Caco-2 (cell line): Measurements from ENCODE around the gene CCDC144A. TPM values are rescaled to one million over a fixed set of nuclear protein-coding genes. Genes with fewer than 3 reads are reported as not detected.
"Not testable (repeated sequence)": the region's sequence is repeated elsewhere in the genome, so short reads cannot be mapped to it uniquely, and the experiment has no call there.

ENCODE experiments used
- BruUV-seq: library from RNA; stranded (reverse); fragments of 400-500 nt; replicated peaks from 2 replicates; lab custom pipeline; 2021; lab: Mats Ljungman, UMichigan
- CTCF ChIA-PET: fragments of 300-600 bp; sonication (Branson Sonifier 250); formaldehyde crosslinking; loops from one replicate; lab custom pipeline; 2022; ENCODE audit warnings: antibody characterized with exemption; lab: Charles Lee
- POLR2A ChIA-PET: fragments of 300-600 bp; sonication (Branson Sonifier 250); formaldehyde crosslinking; loops from one replicate; lab custom pipeline; 2022; ENCODE audit warnings: antibody characterized with exemption; lab: Charles Lee
- DNase-seq, 2 experiments: peaks; one replicate each; pipeline versions ENCODE4 v3.0.0 to v3.0.0-alpha.2; 2020 to 2022
- H3K27me3 ChIP-seq: replicated peaks from 2 replicates; pipeline ENCODE4 v1.6.0; 2011; ENCODE audit warnings: low read length; ENCODE audit not compliant: control insufficient read depth, insufficient read depth
- H3K36me3 ChIP-seq: 2 replicates; pipeline ENCODE4 v1.5.1; 2011; ENCODE audit warnings: low read length; ENCODE audit not compliant: control insufficient read depth, insufficient read depth
- H3K4me1 ChIP-seq: fragments of 250-450 bp; sonication (Bioruptor Pico); 2 replicates; pipeline ENCODE4 v1.5.1; 2020; ENCODE audit warnings: mild to moderate bottlenecking
- H3K4me3 ChIP-seq: 2 replicates; pipeline ENCODE4 v1.5.1; 2011; ENCODE audit warnings: low read depth, mild to moderate bottlenecking, control low read depth, low read length
- H3K9me3 ChIP-seq: fragments of 250-450 bp; sonication (Bioruptor Pico); 2 replicates; pipeline ENCODE4 v1.5.1; 2020; ENCODE audit warnings: mild to moderate bottlenecking, moderate library complexity
- H3K27ac Mint-ChIP-seq: one replicate; pipeline ENCODE4 v1.8.0; 2022; ENCODE audit warnings: mixed read lengths; ENCODE audit not compliant: unreplicated experiment
- H3K27me3 Mint-ChIP-seq: one replicate; pipeline ENCODE4 v1.8.0; 2022; ENCODE audit warnings: mixed read lengths; ENCODE audit not compliant: insufficient read depth, unreplicated experiment
- H3K36me3 Mint-ChIP-seq: one replicate; pipeline ENCODE4 v1.8.0; 2022; ENCODE audit warnings: mild to moderate bottlenecking, mixed read lengths; ENCODE audit not compliant: insufficient read depth, unreplicated experiment
- H3K4me1 Mint-ChIP-seq: one replicate; pipeline ENCODE4 v1.8.0; 2022; ENCODE audit warnings: low read depth, mixed read lengths; ENCODE audit not compliant: unreplicated experiment
- H3K4me3 Mint-ChIP-seq: one replicate; pipeline ENCODE4 v1.8.0; 2022; ENCODE audit warnings: mild to moderate bottlenecking, moderate library complexity, mixed read lengths; ENCODE audit not compliant: unreplicated experiment
- H3K9me3 Mint-ChIP-seq: one replicate; pipeline ENCODE4 v1.8.0; 2022; ENCODE audit warnings: mixed read lengths; ENCODE audit not compliant: unreplicated experiment
- intact Hi-C: fragments of 100-400 bp; cut with micrococcal nuclease; formaldehyde crosslinking; loops from one replicate; pipeline ENCODE4 v1.10.0; 2022; ENCODE audit not compliant: unreplicated experiment
- total RNA-seq: library from RNA; stranded (reverse); gene quantifications from 2 replicates; pipeline ENCODE4 v1.2.3, GENCODE V29; 2022
- TF ChIP-seq, protein P1 (sequence below), 2 experiments: fragments of 200-600 bp in 1 of 2; IDR thresholded peaks; 1 replicate in 1 of 2; 2 replicates in 1 of 2; pipeline versions ENCODE4 v1.5.1 to v1.8.0; 2011 to 2022; ENCODE audit warnings: antibody characterized with exemption in 1 of 2, control low read depth in 1 of 2, inconsistent platforms in 1 of 2, low read depth in 1 of 2, low read length in 1 of 2, mild to moderate bottlenecking in 1 of 2, moderate library complexity in 1 of 2; ENCODE audit not compliant: insufficient read depth in 1 of 2, severe bottlenecking in 1 of 2, unreplicated experiment in 1 of 2

Gene CCDC144A
- total RNA-seq, 1 experiment from 2014 or later, result 17.0 TPM

DNA sequence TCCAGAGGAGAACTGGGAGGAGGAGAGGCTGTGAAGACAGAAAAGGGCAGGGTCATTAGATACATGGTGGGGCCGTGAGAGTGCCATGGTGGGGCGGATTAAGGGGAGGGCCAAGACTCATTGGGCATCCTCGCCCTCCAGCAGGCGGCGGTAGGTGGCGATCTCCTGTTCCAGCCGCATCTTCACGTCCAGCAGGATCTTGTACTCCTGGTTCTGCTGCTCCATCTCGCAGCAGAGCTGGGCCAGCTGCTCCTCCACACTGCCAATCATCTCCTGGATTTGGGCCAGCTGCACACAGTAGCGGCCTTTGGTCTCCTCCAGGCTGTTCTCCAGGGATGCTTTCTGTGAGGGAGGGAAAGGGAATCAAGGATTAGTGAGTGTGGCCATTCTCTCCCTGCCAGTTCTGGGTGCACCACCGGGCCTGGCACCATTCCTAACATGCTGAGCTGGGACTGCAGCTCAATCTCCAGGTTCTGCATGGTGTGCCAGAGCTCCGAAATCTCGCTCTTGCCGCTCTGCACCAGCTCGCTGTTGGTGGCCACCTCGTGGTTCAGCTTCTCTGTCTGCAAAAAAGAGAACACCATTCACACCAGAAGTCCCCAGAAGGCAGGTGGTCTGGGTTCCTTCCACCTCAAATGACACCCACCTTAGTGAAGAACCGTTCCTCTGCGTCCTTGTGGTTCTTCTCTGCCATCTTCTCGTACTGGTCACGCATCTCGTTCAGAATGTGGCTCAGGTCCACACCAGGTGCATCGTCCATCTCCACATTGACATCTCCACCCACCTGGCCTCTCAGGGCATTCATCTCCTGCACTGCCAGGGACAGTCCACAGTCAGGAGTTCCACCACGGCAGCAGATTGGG, 129.0 kb downstream of the CCDC144A start:
- H3K9me3 ChIP-seq, result no peaks in the 10 kb centered on the region
- H3K36me3 ChIP-seq, result no peaks in the 10 kb centered on the region
- Mint-ChIP-seq H3K4me1 (no peaks in the 10 kb centered on the region), H3K27ac (no peak overlapping the region), H3K27me3 (peaks cover 16% of the 10 kb centered on the region), H3K9me3 (peaks cover 9% of the 10 kb centered on the region), H3K4me3 (no peak overlapping the region), H3K36me3 (no peaks in the 10 kb centered on the region)
- TF ChIP-seq, protein P1, sequence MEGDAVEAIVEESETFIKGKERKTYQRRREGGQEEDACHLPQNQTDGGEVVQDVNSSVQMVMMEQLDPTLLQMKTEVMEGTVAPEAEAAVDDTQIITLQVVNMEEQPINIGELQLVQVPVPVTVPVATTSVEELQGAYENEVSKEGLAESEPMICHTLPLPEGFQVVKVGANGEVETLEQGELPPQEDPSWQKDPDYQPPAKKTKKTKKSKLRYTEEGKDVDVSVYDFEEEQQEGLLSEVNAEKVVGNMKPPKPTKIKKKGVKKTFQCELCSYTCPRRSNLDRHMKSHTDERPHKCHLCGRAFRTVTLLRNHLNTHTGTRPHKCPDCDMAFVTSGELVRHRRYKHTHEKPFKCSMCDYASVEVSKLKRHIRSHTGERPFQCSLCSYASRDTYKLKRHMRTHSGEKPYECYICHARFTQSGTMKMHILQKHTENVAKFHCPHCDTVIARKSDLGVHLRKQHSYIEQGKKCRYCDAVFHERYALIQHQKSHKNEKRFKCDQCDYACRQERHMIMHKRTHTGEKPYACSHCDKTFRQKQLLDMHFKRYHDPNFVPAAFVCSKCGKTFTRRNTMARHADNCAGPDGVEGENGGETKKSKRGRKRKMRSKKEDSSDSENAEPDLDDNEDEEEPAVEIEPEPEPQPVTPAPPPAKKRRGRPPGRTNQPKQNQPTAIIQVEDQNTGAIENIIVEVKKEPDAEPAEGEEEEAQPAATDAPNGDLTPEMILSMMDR (IDR thresholded peaks at IDR 0.05; ENCODE audit: insufficient read depth in 1 of 2, low read depth in 1 of 2, low read length in 1 of 2, severe bottlenecking in 1 of 2, unreplicated experiment in 1 of 2), result no peak
- intact Hi-C loops, result no loop called here
- POLR2A ChIA-PET, result no interaction called here
- H3K4me1 ChIP-seq, result no peaks in the 10 kb centered on the region
- no TSS peak for BruUV-seq
- no peaks in the 10 kb centered on the region for H3K27me3 ChIP-seq
- H3K4me3 ChIP-seq, result no peak overlapping the region
- DNase-seq, result no peak
- CTCF ChIA-PET, result no interaction called here

DNA sequence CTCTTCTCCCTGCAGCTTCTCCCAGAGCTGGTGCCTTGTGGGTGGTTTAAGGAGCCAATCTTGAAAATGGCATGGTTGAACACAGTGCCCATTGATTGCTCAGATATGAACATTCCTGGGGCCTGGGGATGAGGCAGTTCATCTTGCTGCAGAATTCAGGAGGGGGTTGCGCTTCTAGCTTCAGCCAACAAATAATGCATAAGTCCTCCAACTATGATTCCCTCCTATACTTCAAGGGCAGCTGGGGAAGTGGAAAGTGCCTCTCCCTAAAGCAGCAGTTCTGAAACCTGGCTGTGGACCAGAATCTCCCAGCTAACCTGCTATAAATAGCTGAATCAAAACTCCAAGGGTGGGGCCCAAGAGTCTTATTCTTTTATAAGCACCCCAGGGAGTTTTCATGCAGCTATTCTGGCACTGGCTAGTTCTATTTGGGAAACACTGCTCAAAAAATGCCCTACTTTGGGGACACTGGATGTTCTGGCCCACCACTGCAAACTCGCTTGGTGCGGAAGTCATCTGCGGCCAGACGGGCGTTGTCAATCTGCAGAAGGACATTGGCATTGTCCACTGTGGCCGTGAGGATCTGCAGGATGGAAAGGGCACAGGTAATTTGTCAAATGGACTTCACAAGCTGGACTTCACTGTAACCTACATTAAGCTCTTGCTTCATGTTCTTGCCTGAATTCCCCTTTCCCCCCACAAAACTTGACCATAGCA, 130.3 kb downstream of the CCDC144A start:
- H3K27ac Mint-ChIP-seq, result no peak overlapping the region
- TF ChIP-seq, protein P1 (IDR thresholded peaks at IDR 0.05; ENCODE audit: insufficient read depth in 1 of 2, low read depth in 1 of 2, low read length in 1 of 2, severe bottlenecking in 1 of 2, unreplicated experiment in 1 of 2), result no peak
- H3K36me3 Mint-ChIP-seq, result no peaks in the 10 kb centered on the region

DNA sequence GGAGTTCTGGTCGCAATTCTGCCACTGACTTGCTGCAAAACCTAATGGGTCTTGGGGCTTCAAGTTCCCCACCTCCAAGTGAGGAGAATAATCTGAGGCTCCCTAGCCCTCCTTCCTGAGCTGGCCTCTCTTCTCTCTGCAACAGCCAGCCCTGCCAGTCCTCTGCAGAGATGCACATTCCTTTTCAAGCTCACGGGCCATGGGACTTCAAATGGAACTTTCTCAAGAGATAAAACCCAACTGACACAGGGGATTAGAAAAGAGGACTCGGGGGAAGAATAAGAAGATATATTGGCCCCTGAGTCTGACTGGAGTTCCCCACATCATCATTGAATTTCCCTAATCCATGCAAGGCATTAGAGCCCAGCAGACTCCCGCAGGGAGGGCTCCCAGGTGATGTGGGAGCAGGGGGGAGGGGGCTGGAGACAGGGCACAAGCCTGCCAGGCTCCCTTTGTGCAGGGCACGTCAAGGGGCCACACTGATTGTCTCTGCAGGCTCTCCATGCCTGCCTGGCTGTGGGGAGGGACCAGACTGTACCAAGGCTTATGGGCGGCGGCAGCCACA, 131.0 kb downstream of the CCDC144A start:
- CTCF ChIA-PET, result no interaction called here
- H3K27me3 Mint-ChIP-seq, result peaks cover 11% of the 10 kb centered on the region
- no peaks in the 10 kb centered on the region for H3K36me3 Mint-ChIP-seq

More for the DNA sequence above, 130.3 kb downstream of the CCDC144A start:
- Mint-ChIP-seq H3K9me3 (peaks cover 9% of the 10 kb centered on the region), H3K4me1 (no peaks in the 10 kb centered on the region), H3K4me3 (no peak overlapping the region), H3K27me3 (peaks cover 11% of the 10 kb centered on the region)
- Histone ChIP-seq H3K9me3 (no peaks in the 10 kb centered on the region), H3K27me3 (no peaks in the 10 kb centered on the region), H3K4me3 (no peak overlapping the region), H3K4me1 (no peaks in the 10 kb centered on the region), H3K36me3 (no peaks in the 10 kb centered on the region)
- DNase-seq, result no peak
- ChIA-PET POLR2A (no interaction called here), CTCF (no interaction called here)
- no TSS peak for BruUV-seq
- intact Hi-C loops, result no loop called here

DNA sequence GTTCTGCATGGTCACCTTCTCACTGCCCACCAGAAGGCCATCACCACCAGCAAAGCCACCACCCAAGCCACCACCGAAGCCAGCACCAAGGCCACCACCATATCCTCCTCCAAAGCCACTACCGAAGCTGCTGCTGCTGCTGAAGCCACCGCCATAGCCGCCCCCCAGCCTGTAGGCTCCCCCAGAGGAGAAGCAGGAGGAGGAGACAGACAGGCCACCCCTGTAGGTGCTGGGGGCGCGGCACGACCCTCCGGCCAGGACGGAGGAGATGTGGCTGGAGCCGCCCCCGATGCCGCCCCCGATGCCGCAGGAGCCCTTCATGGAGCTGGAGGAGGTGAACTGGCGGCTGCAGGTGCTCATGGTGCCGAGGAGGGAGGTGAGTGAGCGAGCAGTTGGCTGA, 132.1 kb downstream of the CCDC144A start:
- H3K4me1 Mint-ChIP-seq, H3K36me3 Mint-ChIP-seq, POLR2A ChIA-PET, H3K4me3 ChIP-seq, H3K36me3 ChIP-seq, H3K4me3 Mint-ChIP-seq, H3K9me3 Mint-ChIP-seq, BruUV-seq, CTCF ChIA-PET, DNase-seq, H3K4me1 ChIP-seq, H3K27ac Mint-ChIP-seq, intact Hi-C loops, H3K27me3 ChIP-seq, H3K9me3 ChIP-seq: not testable (repeated sequence)
- peaks cover 11% of the 10 kb centered on the region for H3K27me3 Mint-ChIP-seq

More for the DNA sequence above, 131.0 kb downstream of the CCDC144A start:
- Histone ChIP-seq H3K36me3 (no peaks in the 10 kb centered on the region), H3K4me1 (no peaks in the 10 kb centered on the region), H3K4me3 (no peak overlapping the region), H3K9me3 (no peaks in the 10 kb centered on the region), H3K27me3 (no peaks in the 10 kb centered on the region)
- no peak overlapping the region for H3K27ac Mint-ChIP-seq
- intact Hi-C loops, result no loop called here
- TF ChIP-seq, protein P1 (IDR thresholded peaks at IDR 0.05; ENCODE audit: insufficient read depth in 1 of 2, low read depth in 1 of 2, low read length in 1 of 2, severe bottlenecking in 1 of 2, unreplicated experiment in 1 of 2), result no peak
- DNase-seq, result no peak
- H3K9me3 Mint-ChIP-seq, result peaks cover 8% of the 10 kb centered on the region
- BruUV-seq, result no TSS peak
- POLR2A ChIA-PET, result no interaction called here
- no peak overlapping the region for H3K4me3 Mint-ChIP-seq
- no peaks in the 10 kb centered on the region for H3K4me1 Mint-ChIP-seq
